Activated T-cell treated with anti-CD3 and anti-CD28 coated beads for 24 hours (primary cell): ENCODE results near the gene PRDM2.

Experiments used
- DNase-seq: peaks from one replicate; pipeline ENCODE4 v3.0.0-alpha.2; 2020; ENCODE audit warnings: low read depth

PRDM2 gene

DNA sequence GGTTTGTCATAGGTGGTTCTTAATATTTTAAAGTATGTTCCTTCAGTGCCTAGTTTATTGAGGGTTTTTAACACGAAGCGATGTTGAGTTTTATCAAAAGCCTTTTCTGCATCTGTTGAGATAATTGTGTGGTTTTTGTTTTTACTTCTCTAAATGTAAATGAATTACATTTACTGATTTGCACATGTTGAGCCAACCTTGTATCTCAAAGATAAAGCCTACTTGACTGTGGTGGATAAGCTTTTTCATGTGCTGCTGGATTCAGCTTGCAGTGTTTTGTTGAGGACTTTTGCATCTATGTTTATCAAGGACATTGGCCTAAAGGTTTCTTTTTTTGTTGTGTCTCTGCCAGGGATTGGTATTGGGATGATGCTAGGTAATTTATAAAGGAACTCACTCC is 142.5 kb downstream of the PRDM2 start:
- no peak for DNase-seq

DNA sequence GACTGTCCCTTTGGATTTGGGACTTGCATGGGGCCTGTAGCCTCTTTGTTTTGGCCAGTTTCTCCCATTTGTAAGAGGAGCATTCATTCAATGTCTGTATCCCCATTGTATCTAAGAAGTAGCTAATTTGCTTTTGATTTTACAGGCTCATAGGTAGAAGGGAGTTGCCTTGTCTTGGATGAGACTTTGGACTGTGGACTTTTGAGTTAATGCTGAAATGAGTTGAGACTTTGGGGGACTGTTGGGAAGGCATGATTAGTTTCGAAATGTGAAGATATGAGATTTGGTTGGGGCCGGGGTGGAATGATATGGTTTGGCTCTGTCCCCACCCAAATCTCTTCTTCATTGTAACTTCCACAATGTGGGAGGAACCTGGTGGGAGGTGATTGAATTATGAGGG is 151.7 kb downstream of the PRDM2 start:
- DNase-seq = no peak

DNA sequence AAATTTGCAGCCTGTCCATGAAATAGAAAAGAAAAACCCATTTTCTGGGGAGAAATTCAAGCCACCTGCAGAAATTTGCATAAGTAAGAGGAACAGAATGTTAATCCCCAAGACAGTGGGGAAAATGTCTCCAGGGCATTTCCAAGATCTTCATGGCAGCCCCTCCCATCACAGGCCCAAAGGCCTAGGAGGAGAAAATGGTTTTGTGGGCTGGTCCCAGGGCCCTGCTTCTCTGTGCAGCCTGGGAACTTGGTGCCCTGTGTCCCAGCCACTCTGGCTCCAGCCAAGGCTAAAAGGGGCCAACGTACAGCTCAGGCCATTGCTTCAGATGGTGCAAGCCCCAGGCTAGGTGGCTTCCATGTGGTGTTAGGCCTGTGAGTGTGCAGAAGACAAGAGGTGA is 155.6 kb downstream of the PRDM2 start:
- no peak for DNase-seq

DNA sequence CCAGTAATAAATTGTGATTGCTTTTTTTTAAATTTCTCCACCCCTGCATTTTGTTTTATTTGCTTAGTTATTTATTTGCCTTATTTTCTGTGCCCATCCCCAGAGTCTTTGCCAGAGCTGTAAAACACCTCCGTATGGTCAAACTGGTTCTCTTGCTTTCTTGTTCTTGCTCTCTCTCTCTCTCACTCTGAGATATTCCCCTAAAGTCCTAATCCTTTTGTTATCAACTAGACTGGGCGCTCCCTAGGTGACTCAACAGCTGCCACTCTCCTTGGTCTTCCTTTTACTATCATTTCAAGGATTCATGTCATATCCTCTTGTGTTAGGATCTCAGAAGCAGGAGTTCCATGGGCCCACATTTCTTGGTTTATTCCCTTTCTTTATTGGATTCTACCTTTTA is 160.0 kb downstream of the PRDM2 start:
- DNase-seq = no peak

DNA sequence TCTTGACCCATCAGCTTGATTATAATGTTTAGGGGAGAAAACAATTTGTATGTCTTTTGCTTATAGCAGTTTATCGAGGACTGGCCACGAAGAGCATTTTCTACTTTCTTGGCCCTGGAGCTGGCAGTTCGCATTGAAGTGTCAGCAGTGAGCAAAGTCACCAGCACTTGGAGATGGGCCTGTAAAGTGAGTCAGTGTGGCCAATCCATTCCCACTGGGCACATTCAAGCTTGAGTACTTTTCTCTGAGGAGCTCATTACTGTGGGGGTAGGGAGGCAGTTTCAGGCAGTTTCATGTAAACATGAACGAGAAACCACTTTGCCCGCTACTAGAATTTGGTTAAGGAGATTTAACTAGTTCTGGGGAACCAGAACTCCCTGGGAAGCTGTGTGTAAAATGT is 164.8 kb downstream of the PRDM2 start:
- DNase-seq = no peak

DNA sequence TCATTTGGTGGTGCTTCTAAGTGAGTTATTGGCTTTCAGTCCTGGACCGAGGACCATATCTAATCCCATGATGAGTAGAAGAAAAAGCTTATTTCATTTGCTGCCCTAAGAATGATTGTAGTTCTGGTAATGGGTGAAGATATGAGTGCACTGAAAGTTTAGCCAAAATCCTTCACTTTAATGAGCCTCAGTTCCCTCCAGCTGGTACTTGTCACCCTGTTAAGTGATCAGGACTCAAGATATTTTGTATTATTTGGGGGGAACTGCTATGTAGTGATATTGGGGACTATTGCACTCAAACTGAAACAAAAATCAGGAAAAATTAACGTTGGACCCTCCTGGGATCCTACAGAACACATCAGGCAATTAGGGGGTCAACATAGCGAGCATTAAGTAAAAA is 165.9 kb downstream of the PRDM2 start:
- no peak for DNase-seq

DNA sequence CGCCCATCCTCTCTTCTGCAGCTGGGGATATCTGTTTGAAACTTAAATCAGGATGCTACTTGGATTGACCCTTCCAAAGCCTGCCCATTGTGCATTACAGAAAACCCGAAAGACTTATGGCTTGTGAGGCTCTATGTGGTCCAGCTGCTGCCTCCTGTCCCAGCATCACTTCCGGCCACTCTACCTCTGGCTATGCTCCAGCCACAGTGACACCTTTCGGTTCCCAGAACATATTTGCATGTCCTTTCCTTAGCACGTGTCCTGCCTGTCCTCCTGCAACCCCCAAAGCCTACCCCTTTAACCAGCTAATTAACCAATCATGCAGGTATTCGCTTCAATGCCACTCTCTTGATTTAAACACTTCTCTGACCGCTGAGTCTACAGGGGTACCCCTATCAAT is 167.6 kb downstream of the PRDM2 start:
- DNase-seq = no peak

DNA sequence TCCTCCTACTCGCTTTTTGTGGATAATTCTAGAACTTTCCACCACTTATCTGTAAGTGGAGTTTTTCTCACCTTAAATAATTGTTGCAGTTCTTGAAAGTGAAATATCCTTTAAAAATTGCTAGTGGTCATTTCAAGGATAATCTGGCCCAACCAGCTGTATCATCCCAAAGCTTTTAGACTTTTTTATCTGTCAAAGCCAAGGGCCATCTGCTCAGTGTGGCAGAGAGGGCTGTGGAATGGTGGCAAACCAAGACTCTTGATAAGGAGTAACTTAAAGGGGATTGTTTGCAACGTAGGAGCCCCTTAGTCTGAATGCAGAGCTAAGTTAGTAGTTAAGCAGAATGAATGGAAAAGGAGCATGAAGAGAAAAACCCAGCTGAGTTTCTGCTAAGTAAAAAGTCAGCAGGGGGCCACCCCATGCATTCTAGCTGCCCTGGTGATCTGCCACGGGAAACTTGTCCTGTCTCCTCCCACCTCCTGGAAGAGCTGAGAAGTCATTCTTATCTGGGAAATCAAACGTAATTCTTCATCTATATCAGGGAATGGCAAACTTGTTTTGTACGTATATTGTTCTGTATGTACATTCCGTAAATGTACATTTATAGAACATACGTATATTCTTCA is 169.3 kb downstream of the PRDM2 start:
- DNase-seq = no peak

DNA sequence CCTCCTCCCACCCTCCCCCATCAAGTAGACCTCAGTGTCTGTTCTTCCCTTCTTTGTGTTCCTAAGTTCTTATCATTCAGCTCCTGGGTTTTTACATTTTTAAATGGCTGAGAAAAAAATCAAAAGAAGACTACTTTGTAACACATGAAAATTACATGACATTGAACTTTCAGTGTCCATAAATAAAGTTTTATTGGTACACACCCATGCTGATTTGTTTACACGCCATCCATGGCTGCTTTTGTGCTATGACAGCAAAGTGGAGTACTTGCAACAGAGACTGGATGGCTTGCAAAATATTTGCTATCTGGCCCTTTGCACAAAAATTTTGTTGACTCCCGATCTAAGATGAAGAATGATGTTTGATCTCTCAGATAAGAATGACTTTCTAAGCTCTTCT is 171.4 kb downstream of the PRDM2 start:
- no peak for DNase-seq

DNA sequence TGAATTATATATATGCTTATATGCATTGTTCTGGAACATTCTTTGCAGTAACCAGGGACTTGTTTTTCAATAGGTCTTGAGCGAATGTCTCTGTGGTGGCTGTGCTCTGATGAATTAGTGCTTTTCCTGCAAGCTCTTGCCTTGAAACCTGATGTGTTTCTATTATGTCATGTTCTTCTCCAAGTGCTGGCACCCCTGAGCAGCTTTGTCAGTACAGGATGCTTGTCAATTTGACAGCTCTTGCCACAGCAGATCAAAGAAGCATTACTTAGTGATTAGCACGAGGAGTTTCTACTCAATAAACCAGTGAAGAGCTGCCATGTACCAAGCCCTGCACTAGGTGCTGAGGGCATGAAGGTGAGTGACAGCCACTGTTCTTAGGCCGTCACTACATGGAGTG is 171.9 kb downstream of the PRDM2 start:
- DNase-seq = no peak

DNA sequence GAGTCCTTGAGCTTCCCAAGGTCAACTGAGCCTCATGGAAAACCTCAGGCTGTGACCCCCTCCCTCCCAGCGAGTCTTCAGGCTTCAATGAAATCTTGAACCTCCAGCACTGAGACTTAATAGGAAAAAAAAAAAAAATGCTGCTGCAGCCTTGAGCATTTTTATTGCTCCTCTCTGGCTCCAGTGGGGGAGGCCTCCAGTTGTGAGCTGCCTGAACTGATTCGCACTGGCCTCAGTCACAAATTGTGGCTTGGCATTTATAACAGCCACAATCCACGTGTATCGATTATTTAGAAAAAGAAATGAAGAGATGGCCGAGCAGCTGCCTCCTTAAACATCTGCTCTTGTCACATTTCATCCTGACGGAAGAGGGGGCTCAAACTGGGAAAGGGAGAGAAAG is 173.0 kb downstream of the PRDM2 start:
- DNase-seq = no peak
